ENCODE measurements around the gene ZNF441.
A peak's percentile ranks its signal among the peaks of the same experiment; 100 is the strongest.
"Not testable (repeated sequence)": the region's sequence is repeated elsewhere in the genome, so short reads cannot be mapped to it uniquely, and the experiment has no call there.

The ZNF441 gene

DNA sequence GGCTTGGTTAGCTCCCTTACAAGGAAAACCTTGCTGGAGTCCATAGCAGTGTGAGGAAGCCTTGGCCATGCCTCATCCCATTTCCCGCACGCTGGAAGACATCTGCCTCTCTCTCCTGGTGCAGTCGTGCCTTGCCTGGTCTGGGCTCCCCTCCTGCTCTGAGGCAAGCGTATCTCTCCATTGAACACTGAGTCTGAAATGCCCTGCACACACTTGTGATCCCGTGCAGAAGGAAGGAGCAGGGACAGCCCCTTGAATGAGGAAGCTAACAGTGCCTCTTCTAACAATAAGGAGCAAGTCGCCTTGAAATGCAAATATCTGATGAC, 46.9 kb downstream of the ZNF441 start:
- ChIA-PET CTCF (interaction anchor here (0.8 to 4.0 kb wide), 4 partner anchors 12 to 66 kb away, joined by 3 to 33 read pairs (median 6); partner anchors contain the start of gene ZNF491), POLR2A (interaction anchor here (0.9 to 1.5 kb wide), 2 partner anchors 16 to 36 kb away, joined by 3 to 6 read pairs; partner anchors contain the start of gene ZNF491)
- WGBS (ENCODE audit: insufficient coverage), result 0% methylated on average over 6 of the region's 6 CpGs
- H3K9me3 ChIP-seq (ENCODE audit: control extremely low read depth in 1 of 5, control insufficient read depth in 4 of 5, insufficient read depth in 2 of 5, low read depth in 1 of 5, low read length in 4 of 5), result peaks cover 0 to 15% (median 0%) of the 10 kb centered on the region in 5 experiments
- DNase-seq, result no peak
- H3K27me3 ChIP-seq (replicated peaks in 2 of 5; ENCODE audit: control insufficient read depth in 4 of 5, insufficient read depth in 5 of 5, low read length in 4 of 5), result no peaks in the 10 kb centered on the region
- peaks cover 0 to 8% (median 3%) of the 10 kb centered on the region in 4 experiments for H3K36me3 ChIP-seq (ENCODE audit: control insufficient read depth in 4 of 4, insufficient read depth in 4 of 4, low read length in 3 of 4)
- H3K4me1 ChIP-seq (ENCODE audit: control extremely low read depth in 1 of 4, control insufficient read depth in 4 of 4, insufficient read depth in 4 of 4, low read length in 3 of 4), result peaks cover 0 to 17% (median 10%) of the 10 kb centered on the region in 4 experiments
- H3K27ac ChIP-seq (ENCODE audit: insufficient read depth in 1 of 2, low read depth in 1 of 2, low read length in 2 of 2, poor library complexity in 1 of 2, severe bottlenecking in 2 of 2), result peak overlapping the region in 1 of 2 experiments; percentile 89
- peak overlapping the region; percentile 89 to 100 (median 96) for H3K4me3 ChIP-seq (ENCODE audit: control insufficient read depth in 1 of 7, extremely low read depth in 1 of 7, insufficient read depth in 4 of 7, low read depth in 2 of 7, low read length in 6 of 7)

DNA sequence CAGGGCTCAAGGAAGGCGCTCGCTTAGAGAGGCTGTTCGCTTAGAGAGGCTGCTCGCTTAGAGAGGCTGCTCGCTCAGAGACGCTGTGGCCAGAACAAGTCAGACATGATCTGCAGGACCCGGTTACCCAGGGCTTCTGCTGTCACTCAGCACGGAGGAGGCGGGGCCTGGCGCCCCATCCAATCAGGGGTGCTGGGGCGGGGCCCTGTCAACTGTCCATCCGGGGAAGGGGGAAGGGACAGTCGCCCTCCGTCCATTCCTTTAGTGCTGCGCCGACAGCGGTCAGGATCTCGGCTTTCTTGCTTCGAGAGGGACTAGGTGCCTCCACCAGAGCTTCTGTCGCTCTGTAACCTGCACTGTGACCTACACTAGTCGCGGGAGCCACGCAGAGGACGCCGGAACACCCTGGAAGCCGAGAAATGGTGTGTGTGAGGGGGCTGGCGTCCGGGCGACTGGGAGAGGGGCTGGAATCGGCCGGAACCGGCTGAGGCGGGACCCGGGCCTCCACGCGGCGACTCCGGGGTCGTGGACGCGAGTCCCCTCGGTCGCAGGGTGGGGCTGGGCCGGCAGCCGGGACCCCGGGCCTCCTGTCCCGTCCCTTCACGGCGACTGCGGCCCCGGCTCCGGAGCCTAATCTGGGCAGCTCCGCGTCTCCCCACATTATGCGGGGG, 47.4 kb downstream of the ZNF441 start, which contains the start of gene ZNF440:
Gene ZNF440 (plus strand): TSS at position 245 of the 671 bp plus-strand sequence. CDS start 175 bp downstream, at position 420.
- Histone ChIP-seq H3K36me3 (ENCODE audit: control insufficient read depth in 4 of 4, insufficient read depth in 4 of 4, low read length in 3 of 4) (peaks cover 0 to 12% (median 3%) of the 10 kb centered on the region in 4 experiments), H3K4me1 (ENCODE audit: control extremely low read depth in 1 of 4, control insufficient read depth in 4 of 4, insufficient read depth in 4 of 4, low read length in 3 of 4) (peaks cover 0 to 17% (median 10%) of the 10 kb centered on the region in 4 experiments), H3K27me3 (replicated peaks in 2 of 5; ENCODE audit: control insufficient read depth in 4 of 5, insufficient read depth in 5 of 5, low read length in 4 of 5) (no peaks in the 10 kb centered on the region), H3K9me3 (ENCODE audit: control extremely low read depth in 1 of 5, control insufficient read depth in 4 of 5, insufficient read depth in 2 of 5, low read depth in 1 of 5, low read length in 4 of 5) (peaks cover 0 to 15% (median 2%) of the 10 kb centered on the region in 5 experiments), H3K27ac (ENCODE audit: insufficient read depth in 1 of 2, low read depth in 1 of 2, low read length in 2 of 2, poor library complexity in 1 of 2, severe bottlenecking in 2 of 2) (peak within 1 kb of the TSS; percentile 59 to 89), H3K4me3 (ENCODE audit: control insufficient read depth in 1 of 7, extremely low read depth in 1 of 7, insufficient read depth in 4 of 7, low read depth in 2 of 7, low read length in 6 of 7) (peak within 1 kb of the TSS; percentile 89 to 100 (median 96))
- CTCF ChIA-PET, result interaction anchor here (0.6 to 4.0 kb wide), 5 partner anchors 12 to 66 kb away, joined by 3 to 33 read pairs (median 5); partner anchors contain the start of gene ZNF491
- peak; percentile 78 to 91 (median 89) for DNase-seq
- POLR2A ChIA-PET, result interaction anchor here (0.9 to 1.5 kb wide), 2 partner anchors 16 to 35 kb away, joined by 3 to 6 read pairs; partner anchors contain the start of gene ZNF491
- WGBS (ENCODE audit: insufficient coverage), result 0% methylated on average over 43 of the region's 55 CpGs

DNA sequence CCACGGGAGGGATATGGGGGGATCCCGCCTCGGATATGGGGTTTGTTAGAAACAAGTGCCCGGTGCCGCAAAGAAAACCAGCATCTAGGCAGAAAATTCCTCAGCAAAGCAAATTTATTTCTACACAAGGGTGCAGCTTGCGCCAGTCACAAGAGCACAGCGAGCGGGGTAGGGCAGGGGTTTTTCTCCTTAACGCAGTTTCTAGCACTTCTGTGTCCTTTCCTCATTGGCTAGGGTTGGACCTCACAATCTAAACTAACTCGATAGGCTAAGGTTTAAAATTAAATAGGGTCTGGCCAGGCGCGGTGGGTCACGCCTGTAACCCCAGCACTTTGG, 47.9 kb downstream of the ZNF441 start:
- Histone ChIP-seq H3K4me1 (ENCODE audit: control extremely low read depth in 1 of 4, control insufficient read depth in 4 of 4, insufficient read depth in 4 of 4, low read length in 3 of 4) (peaks cover 0 to 17% (median 10%) of the 10 kb centered on the region in 4 experiments), H3K27me3 (replicated peaks in 2 of 5; ENCODE audit: control insufficient read depth in 4 of 5, insufficient read depth in 5 of 5, low read length in 4 of 5) (no peaks in the 10 kb centered on the region), H3K36me3 (ENCODE audit: control insufficient read depth in 4 of 4, insufficient read depth in 4 of 4, low read length in 3 of 4) (peaks cover 0 to 15% (median 1%) of the 10 kb centered on the region in 4 experiments), H3K4me3 (ENCODE audit: control insufficient read depth in 1 of 7, extremely low read depth in 1 of 7, insufficient read depth in 4 of 7, low read depth in 2 of 7, low read length in 6 of 7) (peak overlapping the region; percentile 89 to 100 (median 96)), H3K9me3 (ENCODE audit: control extremely low read depth in 1 of 5, control insufficient read depth in 4 of 5, insufficient read depth in 2 of 5, low read depth in 1 of 5, low read length in 4 of 5) (peaks cover under 1 to 10% (median 6%) of the 10 kb centered on the region in 5 experiments), H3K27ac (ENCODE audit: insufficient read depth in 1 of 2, low read depth in 1 of 2, low read length in 2 of 2, poor library complexity in 1 of 2, severe bottlenecking in 2 of 2) (peak overlapping the region; percentile 59 to 89)
- DNase-seq, result peak in 2 of 3 donors; percentile 54 to 70
- WGBS (ENCODE audit: insufficient coverage), result 9% methylated on average over 12 of the region's 13 CpGs
- POLR2A ChIA-PET, result no interaction called here
- CTCF ChIA-PET, result interaction anchor here (0.6 to 4.0 kb wide), 5 partner anchors 13 to 45 kb away, joined by 3 to 33 read pairs (median 4); partner anchors contain the start of genes ZNF439 and ZNF491

DNA sequence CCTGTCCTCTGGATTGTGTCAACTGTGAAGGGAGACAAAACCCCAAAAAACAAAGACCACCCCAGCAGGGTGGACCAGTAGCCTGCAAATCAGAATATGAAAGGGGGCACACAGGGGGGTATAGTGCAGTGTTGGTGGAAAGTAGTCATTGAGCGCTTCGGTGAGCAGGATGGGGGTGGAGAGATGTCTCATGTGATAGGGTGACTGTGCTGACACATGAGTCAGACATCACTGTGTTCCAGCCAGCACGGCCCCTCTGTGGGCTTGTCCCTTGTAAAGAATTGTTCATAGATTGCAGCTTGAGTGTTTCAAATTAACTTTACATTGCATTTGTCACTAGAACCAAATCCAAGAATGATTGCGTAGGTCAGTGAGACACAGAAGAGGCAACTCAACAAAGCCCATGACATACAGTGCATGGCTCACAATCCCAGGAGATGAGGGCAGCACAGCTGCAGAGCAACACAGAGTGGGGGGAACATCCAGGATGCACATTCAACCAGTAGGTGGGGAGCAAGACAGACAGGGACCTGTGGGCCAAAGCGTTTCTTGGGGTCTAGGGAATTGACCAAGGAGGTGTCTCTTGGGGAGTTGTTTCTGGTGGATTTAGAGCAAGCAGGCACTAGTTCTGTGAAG, 54.8 kb downstream of the ZNF441 start:
- ChIA-PET CTCF (no interaction called here), POLR2A (no interaction called here)
- Histone ChIP-seq H3K4me1 (ENCODE audit: control extremely low read depth in 1 of 4, control insufficient read depth in 4 of 4, insufficient read depth in 4 of 4, low read length in 3 of 4) (no peaks in the 10 kb centered on the region), H3K4me3 (ENCODE audit: control insufficient read depth in 1 of 7, extremely low read depth in 1 of 7, insufficient read depth in 4 of 7, low read depth in 2 of 7, low read length in 6 of 7) (no peak overlapping the region), H3K27me3 (replicated peaks in 2 of 5; ENCODE audit: control insufficient read depth in 4 of 5, insufficient read depth in 5 of 5, low read length in 4 of 5) (no peaks in the 10 kb centered on the region), H3K27ac (ENCODE audit: insufficient read depth in 1 of 2, low read depth in 1 of 2, low read length in 2 of 2, poor library complexity in 1 of 2, severe bottlenecking in 2 of 2) (no peak overlapping the region), H3K9me3 (ENCODE audit: control extremely low read depth in 1 of 5, control insufficient read depth in 4 of 5, insufficient read depth in 2 of 5, low read depth in 1 of 5, low read length in 4 of 5) (peaks cover 1 to 53% (median 24%) of the 10 kb centered on the region in 5 experiments), H3K36me3 (ENCODE audit: control insufficient read depth in 4 of 4, insufficient read depth in 4 of 4, low read length in 3 of 4) (peaks cover 10 to 48% (median 17%) of the 10 kb centered on the region in 4 experiments)
- 100% methylated on average over 3 of the region's 5 CpGs for WGBS (ENCODE audit: insufficient coverage)
- DNase-seq, result no peak

DNA sequence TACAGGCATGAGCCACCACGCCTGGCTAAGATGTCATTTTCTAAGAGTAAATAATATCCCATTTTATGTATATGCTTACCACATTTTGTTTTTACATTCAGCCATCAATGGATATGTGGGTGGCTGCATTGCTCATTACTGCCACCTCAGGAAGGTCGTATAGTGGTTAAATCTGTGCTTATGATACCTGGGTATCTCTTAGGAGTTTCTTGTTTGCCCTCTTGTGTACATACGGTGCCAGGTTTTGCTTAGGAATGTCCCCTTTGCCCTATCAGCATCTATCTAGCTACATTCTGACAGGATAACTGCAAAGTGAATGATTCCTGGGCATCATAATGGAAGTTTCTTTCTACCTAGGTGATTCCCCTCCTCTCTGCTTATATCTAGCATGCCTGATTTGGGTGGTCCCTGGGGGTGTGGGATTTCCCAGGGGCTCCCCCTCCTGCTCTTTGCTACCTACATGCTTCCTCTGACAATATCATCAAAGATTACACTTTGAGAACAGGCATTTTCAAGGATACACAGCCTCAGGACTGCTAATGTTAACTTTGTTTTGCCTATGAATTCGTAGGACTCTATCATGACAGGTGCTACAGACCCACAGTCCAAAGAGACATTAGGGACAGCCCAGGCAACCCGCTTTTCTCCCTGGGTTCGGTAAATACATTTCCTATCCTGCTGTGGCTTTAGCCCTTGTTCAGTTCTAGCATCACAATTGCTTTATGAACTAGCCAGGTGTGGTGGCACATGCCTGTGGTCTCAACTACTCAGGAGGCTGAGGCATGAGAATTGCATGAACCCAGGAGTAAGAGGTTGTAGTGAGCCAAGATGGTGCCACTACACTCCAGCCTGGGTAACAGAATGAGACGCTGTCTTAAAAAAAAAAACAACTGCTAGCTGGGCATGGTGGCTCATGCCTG, 62.4 kb downstream of the ZNF441 start:
- peaks cover 2 to 83% (median 47%) of the 10 kb centered on the region in 5 experiments for H3K9me3 ChIP-seq (ENCODE audit: control extremely low read depth in 1 of 5, control insufficient read depth in 4 of 5, insufficient read depth in 2 of 5, low read depth in 1 of 5, low read length in 4 of 5)
- H3K4me3 ChIP-seq (ENCODE audit: control insufficient read depth in 1 of 7, extremely low read depth in 1 of 7, insufficient read depth in 4 of 7, low read depth in 2 of 7, low read length in 6 of 7); DNase-seq; H3K27ac ChIP-seq (ENCODE audit: insufficient read depth in 1 of 2, low read depth in 1 of 2, low read length in 2 of 2, poor library complexity in 1 of 2, severe bottlenecking in 2 of 2); POLR2A ChIA-PET; H3K27me3 ChIP-seq (replicated peaks in 2 of 5; ENCODE audit: control insufficient read depth in 4 of 5, insufficient read depth in 5 of 5, low read length in 4 of 5); H3K4me1 ChIP-seq (ENCODE audit: control extremely low read depth in 1 of 4, control insufficient read depth in 4 of 4, insufficient read depth in 4 of 4, low read length in 3 of 4); CTCF ChIA-PET: not testable (repeated sequence)
- H3K36me3 ChIP-seq (ENCODE audit: control insufficient read depth in 4 of 4, insufficient read depth in 4 of 4, low read length in 3 of 4), result peaks cover 17 to 77% (median 35%) of the 10 kb centered on the region in 4 experiments
- WGBS (ENCODE audit: insufficient coverage), result 99% methylated on average over 5 of the region's 7 CpGs

DNA sequence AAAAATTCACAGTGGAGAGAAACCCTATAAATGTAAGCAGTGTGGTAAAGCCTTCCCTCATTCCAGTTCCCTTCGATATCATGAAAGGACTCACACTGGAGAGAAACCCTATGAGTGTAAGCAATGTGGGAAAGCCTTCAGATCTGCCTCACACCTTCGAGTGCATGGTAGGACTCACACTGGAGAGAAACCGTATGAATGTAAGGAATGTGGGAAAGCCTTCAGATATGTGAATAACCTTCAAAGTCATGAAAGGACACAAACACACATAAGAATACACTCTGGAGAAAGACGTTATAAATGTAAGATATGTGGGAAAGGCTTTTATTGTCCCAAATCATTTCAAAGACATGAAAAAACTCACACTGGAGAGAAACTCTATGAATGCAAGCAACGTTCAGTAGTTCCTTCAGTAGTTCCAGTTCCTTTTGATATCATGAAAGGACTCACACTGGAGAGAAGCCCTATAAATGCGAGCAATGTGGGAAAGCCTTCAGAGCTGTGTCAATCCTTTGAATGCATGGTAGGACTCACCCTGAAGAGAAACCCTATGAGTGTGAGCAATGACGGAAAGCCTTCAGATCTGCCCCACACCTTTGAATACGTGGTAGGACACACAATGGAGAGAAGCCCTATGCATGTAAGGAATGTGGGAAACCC, 65.6 kb downstream of the ZNF441 start:
- Histone ChIP-seq H3K27me3 (replicated peaks in 2 of 5; ENCODE audit: control insufficient read depth in 4 of 5, insufficient read depth in 5 of 5, low read length in 4 of 5) (no peaks in the 10 kb centered on the region), H3K9me3 (ENCODE audit: control extremely low read depth in 1 of 5, control insufficient read depth in 4 of 5, insufficient read depth in 2 of 5, low read depth in 1 of 5, low read length in 4 of 5) (peaks cover 6 to 76% (median 53%) of the 10 kb centered on the region in 5 experiments), H3K27ac (ENCODE audit: insufficient read depth in 1 of 2, low read depth in 1 of 2, low read length in 2 of 2, poor library complexity in 1 of 2, severe bottlenecking in 2 of 2) (no peak overlapping the region), H3K4me3 (ENCODE audit: control insufficient read depth in 1 of 7, extremely low read depth in 1 of 7, insufficient read depth in 4 of 7, low read depth in 2 of 7, low read length in 6 of 7) (peak overlapping the region in 1 of 7 experiments; percentile 15), H3K36me3 (ENCODE audit: control insufficient read depth in 4 of 4, insufficient read depth in 4 of 4, low read length in 3 of 4) (peaks cover 17 to 74% (median 36%) of the 10 kb centered on the region in 4 experiments), H3K4me1 (ENCODE audit: control extremely low read depth in 1 of 4, control insufficient read depth in 4 of 4, insufficient read depth in 4 of 4, low read length in 3 of 4) (no peaks in the 10 kb centered on the region)
- POLR2A ChIA-PET, result no interaction called here
- DNase-seq, result peak in 1 of 3 donors; percentile 48
- CTCF ChIA-PET, result no interaction called here
- 100% methylated on average over 4 of the region's 8 CpGs for WGBS (ENCODE audit: insufficient coverage)

All from common myeloid progenitor, CD34-positive (primary cell).